HG03060 (cell line): ENCODE measurements around the gene GLIS1.

Source experiments
- ATAC-seq: cut with Tn5 transposase; IDR thresholded peaks from one replicate; pipeline ENCODE4 v1.9.1; 2021; ENCODE audit warnings: low read depth, moderate number of reproducible peaks; ENCODE audit not compliant: unreplicated experiment

The GLIS1 gene

GRCh38 chr1:53584777-53585107 lies 154.2 kb downstream of the GLIS1 start:
- ATAC-seq, result no peak

DNA sequence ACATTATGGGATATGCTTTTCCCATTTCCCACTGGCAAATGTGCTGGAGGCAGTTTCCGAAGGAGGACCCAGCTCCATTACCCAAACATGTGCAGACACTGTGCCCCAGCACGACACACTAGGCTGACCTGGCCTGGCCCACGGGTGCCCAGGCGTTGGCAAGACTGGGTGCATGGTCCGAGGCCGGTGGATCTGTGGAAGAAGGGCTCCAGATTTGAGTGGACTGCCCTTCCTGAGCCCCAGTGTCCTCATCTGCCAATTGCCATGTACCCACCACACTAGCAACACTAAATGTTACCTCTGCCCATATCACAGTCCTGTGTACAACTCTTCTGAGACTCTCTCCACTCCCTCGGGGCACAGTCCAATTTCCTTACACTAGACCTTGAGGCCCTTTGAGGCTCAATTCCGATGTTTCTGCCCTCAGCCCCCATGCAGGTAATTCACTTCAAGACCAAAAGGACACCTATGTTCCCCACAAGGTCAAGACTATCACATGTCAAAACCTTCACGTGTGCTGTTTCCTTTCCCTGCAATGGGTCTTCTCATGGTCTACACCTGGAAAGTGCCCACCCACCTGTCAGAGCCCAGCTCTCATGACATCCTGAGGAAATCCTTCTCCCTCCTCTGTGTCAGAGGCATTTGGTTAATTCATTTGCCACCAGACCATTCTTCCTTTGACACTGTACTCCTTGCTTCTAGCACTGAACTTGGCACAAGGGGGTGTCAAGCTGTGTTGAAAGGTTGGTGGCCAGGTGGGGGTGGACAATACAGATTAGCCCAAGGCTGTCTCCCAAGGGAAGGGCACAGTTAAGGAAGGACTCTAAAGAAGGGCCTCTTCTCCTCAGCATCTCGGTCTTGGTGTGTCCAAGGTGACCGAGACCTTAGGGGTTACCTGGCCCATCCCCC lies 154.8 kb downstream of the GLIS1 start:
- ATAC-seq, result no peak

DNA sequence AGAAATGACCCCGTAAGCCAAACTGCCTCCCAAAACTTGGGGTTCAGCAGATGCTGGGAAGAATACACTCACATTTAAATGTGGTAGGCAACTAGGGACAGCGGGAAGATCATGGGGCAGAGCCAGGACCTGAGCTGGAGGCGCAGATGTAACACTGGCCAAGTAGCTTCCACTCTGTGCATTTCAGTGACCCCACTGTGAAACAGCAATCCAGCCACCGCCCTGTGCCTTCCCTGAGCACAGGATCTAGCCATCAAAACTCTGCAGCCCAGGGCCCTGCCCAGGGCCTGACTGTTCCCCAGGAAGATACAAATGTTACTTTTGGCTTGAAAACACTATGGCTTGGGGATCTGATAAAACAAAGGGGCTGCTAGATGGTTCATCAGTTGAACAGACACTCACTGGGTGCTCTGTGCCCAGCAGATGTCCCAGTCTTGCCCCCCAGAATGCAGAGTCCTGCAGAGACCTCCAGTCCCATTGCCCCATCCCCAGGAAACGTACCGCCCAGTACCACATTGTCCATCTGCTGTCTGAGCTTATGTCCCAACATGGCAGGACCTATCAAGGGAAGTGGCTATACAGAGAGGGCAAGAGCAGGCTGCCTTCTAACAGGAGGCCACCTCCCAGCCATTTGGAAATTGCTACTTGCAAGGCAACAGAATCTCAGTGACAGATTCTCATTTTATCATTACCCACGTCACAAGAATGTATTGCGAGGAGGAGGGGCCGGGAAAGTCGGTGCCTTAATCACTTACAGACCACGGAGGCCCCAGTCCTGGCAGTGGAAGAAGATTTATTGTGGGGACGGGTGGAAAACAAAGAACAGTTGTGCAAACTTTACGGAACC lies 155.7 kb downstream of the GLIS1 start:
- ATAC-seq, result no peak

GRCh38 chr1:53582211-53583020 lies 156.5 kb downstream of the GLIS1 start:
- ATAC-seq, result no peak

- ATAC-seq, result no peak
Measured at GRCh38 chr1:53581476-53581875, 157.5 kb downstream of the GLIS1 start.

DNA sequence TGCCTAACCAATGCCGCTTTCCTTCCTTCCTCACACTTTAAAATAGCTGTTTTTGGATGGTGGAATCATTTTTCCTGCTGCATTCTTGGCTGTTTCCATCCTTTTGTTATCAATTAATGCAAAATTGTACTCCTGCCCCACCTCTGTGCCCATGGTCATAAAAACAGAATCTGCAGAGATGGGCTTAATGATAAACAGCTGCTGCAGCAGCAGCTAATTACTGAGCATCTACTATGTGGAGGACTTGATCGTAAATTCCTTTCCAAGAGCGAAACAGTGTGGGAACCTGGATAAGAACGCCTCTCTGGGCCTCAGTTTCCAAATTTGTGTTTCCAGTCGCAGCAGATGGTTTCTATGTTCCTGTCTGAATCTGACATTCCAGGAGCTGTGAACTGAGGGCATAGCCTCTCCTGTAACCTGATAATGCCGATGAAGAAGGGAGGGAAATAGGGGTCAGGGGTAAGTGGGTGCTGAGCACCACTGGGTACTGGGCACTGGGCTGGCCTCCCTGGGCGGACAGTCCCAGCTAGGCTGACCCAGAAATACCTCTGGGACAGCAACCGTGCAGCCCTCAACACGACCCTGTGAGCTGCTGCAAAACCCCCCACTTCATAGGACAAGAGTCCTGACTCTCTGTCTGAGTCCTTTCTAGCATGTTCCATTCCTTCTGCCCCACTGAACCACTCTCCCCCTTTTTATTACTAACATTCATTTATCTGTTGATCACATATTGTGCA lies 158.1 kb downstream of the GLIS1 start:
- no peak for ATAC-seq

DNA sequence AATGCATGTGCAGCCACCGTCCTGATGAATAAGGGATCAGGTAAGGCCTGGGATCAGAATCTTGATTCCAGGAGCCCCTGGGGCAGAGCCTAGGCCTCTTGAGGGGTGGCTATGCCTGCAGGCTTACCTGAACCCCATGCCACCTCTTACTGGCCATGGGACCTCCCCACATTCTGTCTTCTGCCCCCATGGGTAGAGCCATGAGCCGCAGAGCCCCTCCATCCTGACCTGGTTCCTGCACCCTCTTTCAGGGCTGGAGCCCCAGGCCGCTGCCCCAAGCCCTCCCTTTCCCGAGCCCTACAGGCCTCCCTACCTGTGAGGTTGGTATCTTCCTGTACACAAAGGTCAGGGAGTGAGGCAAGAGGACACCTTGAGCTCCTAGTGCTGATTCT lies 159.0 kb downstream of the GLIS1 start:
- ATAC-seq, result no peak

- ATAC-seq, result no peak
Measured at GRCh38 chr1:53579221-53580008, 159.5 kb downstream of the GLIS1 start.

DNA sequence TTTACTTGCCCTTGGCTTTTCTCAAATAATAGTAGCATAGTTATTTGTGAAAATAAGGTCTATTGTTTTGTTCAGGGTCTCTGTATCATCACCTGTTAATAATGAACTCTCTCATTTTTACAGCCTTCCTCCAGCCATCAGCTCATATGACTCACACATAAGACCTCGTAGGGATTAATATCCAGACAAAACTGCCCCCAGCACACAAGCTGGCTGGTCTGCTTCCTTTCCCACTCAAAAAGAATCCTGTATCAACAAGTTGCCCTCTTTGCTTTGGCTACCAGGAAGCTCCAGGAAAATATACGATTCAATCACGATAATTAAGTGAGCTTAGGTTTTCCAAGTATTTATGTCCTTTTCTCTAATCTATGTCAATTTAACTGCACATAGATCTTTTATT lies 160.6 kb downstream of the GLIS1 start:
- ATAC-seq, result no peak

GRCh38 chr1:53577761-53578100 lies 161.2 kb downstream of the GLIS1 start:
- no peak for ATAC-seq

DNA sequence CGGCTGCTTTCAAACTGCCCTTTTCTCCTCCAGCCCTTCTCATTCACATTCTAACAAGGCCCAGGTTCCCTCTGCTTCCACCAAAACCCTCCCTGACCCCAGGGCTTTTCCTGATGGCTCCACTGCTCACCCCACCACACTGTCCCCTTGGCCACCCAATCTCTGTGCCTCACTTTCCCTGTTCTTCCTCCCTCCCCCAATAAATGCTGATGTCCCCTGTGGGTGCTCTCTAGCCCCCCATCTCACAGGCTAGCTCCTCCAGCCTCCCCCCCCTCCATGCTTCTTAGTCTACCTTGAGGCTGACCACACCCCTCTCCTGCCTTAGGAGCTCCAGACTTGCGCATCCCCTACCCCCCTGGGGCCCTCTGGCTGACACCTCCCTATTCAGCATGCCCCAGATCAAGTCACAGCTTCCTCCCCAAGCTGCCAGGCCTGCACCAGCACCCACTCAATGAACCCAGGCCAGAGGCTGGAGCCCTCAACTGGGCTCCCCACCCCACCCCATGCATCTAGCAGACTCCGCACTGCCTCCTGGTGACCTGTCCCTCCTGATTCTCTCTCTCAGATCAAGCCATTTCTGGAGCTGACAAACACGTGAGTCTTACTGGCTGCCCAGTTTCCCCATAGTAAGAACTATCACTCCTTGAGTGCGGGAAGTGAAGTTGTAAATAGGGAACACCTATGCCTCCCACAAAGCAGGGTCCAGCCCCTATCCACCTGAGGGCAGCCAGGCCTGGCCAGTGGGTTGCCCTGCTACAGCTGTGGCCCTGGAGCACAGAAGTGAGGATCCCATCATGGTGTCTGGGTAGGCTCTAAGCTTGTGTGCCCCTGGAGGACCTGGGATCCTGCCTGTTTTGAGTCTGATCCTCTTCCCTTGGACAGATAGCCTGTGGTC lies 161.9 kb downstream of the GLIS1 start:
- no peak for ATAC-seq

DNA sequence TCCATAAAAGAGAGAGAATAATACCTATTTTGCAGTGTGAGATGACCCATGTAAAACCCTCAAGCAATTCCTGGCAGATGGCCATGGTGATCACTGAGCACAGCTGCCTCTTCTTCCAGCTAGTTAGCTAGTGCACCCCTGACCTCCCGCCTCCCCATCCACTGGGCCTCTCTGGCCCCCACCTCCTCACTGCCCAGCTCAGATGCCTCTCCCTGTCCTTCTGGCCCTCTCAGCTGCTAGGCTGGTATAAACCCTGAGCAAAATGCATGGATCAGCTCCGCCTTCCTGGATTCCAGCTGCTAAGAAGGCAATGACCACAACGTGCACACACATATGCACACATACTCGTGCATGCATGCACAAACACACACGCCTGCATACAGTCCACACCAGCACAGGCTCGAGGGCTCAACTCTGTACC lies 162.6 kb downstream of the GLIS1 start:
- no peak for ATAC-seq

DNA sequence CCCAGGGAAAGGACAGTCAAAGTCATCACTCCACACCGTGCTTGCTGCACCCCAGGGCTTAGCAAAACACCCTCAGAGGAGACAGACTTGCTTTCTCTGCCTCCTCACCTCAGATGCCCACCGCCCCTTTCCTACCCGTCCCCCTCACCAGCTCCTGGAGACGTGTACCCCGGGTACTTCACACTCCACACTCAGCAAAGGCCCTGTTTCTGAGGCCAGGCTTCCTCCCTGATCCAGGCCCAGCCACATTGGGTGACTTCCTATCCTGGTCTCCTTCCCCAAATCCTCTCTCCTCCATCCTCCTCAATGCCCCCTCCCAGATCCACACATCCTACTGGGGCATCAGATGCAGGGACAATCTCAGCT lies 163.0 kb downstream of the GLIS1 start:
- no peak for ATAC-seq

- no peak for ATAC-seq
Measured at GRCh38 chr1:53575141-53575954, 163.6 kb downstream of the GLIS1 start.

- ATAC-seq, result no peak
Measured at GRCh38 chr1:53574621-53575020, 164.3 kb downstream of the GLIS1 start.

GRCh38 chr1:53573931-53574330 lies 165.0 kb downstream of the GLIS1 start:
- no peak for ATAC-seq

- no peak for ATAC-seq
Measured at GRCh38 chr1:53573522-53573921, 165.4 kb downstream of the GLIS1 start.

GRCh38 chr1:53572815-53573173 lies 166.2 kb downstream of the GLIS1 start:
- no peak for ATAC-seq
